ENCODE data around the gene CASP6.

DNA sequence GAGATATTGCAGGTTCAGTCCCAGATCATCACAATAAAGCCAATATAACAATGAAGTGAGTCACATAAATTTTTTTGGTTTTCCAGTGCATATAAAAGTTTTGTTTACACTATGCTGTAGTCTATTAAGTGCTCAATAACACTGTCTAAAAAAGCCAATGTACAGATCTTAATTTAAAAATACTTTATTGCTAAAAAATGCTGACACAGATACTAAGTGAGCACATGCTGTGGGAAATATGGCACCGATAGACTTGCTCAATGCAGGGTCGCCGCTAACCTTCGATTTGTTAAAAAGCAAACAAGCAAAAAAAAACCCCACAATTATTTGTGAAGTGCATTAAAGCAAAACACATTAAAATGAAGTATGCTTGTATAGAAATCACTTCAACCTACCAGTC lies 16.4 kb upstream of the CASP6 start:
- TF ChIP-seq, protein P1, sequence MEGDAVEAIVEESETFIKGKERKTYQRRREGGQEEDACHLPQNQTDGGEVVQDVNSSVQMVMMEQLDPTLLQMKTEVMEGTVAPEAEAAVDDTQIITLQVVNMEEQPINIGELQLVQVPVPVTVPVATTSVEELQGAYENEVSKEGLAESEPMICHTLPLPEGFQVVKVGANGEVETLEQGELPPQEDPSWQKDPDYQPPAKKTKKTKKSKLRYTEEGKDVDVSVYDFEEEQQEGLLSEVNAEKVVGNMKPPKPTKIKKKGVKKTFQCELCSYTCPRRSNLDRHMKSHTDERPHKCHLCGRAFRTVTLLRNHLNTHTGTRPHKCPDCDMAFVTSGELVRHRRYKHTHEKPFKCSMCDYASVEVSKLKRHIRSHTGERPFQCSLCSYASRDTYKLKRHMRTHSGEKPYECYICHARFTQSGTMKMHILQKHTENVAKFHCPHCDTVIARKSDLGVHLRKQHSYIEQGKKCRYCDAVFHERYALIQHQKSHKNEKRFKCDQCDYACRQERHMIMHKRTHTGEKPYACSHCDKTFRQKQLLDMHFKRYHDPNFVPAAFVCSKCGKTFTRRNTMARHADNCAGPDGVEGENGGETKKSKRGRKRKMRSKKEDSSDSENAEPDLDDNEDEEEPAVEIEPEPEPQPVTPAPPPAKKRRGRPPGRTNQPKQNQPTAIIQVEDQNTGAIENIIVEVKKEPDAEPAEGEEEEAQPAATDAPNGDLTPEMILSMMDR (IDR thresholded peaks at IDR 0.05) = no peak
- no peak for TF ChIP-seq EP300 (IDR thresholded peaks at IDR 0.05)
- no peak for TF ChIP-seq POLR2A (IDR thresholded peaks at IDR 0.05)
- no peak for TF ChIP-seq POLR2AphosphoS5 (IDR thresholded peaks at IDR 0.05)
